HL-60 (cell line): ENCODE data around the gene LRRN2.

Experiments used
- CTCF ChIP-seq: IDR thresholded peaks from one replicate; pipeline ENCODE4 v1.5.1; 2011; ENCODE audit warnings: low read length, control low read depth, inconsistent platforms; ENCODE audit not compliant: insufficient read depth
- GABPA ChIP-seq: IDR thresholded peaks from 2 replicates; pipeline ENCODE4 v1.6.1; 2012; ENCODE audit warnings: low read depth
- POLR2AphosphoS5 ChIP-seq: IDR thresholded peaks from 2 replicates; pipeline ENCODE4 v1.6.1; 2012; ENCODE audit warnings: low read depth
- REST ChIP-seq: IDR thresholded peaks from 2 replicates; pipeline ENCODE4 v1.6.1; 2012; ENCODE audit warnings: low read depth; ENCODE audit not compliant: insufficient replicate concordance
- SPI1 ChIP-seq: IDR thresholded peaks from 2 replicates; pipeline ENCODE4 v1.6.1; 2012; ENCODE audit warnings: low read depth, mild to moderate bottlenecking, borderline replicate concordance

GRCh38 chr1:204574016-204574864 is 111.3 kb downstream of the LRRN2 start:
- TF ChIP-seq CTCF (no peak), POLR2AphosphoS5 (no peak), REST (no peak), GABPA (no peak), SPI1 (no peak)
